IMR-90 (cell line): ENCODE results near the gene STON2. TPM values are rescaled to one million over a fixed set of nuclear protein-coding genes. Genes with fewer than 3 reads are reported as not detected.

Source experiments
- ATAC-seq: fragments of 200-7000 bp; cut with Tn5 transposase; 2 replicates; pipeline ENCODE4 v1.9.1; 2020; ENCODE audit warnings: low read depth, mild to moderate bottlenecking, moderate library complexity
- BruUV-seq: library from RNA; stranded (reverse); fragments of 400-500 nt; replicated peaks from 2 replicates; lab custom pipeline; 2021; lab: Mats Ljungman, UMichigan
- CTCF ChIA-PET: fragments of 300-600 bp; formaldehyde crosslinking; extraction: SDS; loops from one replicate; lab custom pipeline; 2021; ENCODE audit warnings: antibody characterized with exemption; lab: Yijun Ruan, JAX
- POLR2A ChIA-PET: fragments of 300-600 bp; sonication (Branson Sonifier 250); formaldehyde crosslinking; loops from one replicate; lab custom pipeline; 2022; ENCODE audit warnings: antibody characterized with exemption; ENCODE audit not compliant: unreplicated experiment; lab: Charles Lee
- DNase-seq: peaks from one replicate; pipeline ENCODE4 v3.0.0; 2013
- H2AFZ ChIP-seq: replicated peaks from 2 replicates; pipeline ENCODE3; 2013; ENCODE audit warnings: low read length, mild to moderate bottlenecking; ENCODE audit not compliant: poor library complexity
- H2AK5ac ChIP-seq: 2 replicates; pipeline ENCODE4 v1.6.1; 2013; ENCODE audit warnings: low read depth, low read length, inconsistent platforms
- H2AK9ac ChIP-seq: replicated peaks from 2 replicates; pipeline ENCODE3; 2013; ENCODE audit warnings: mild to moderate bottlenecking, low read depth, low read length, moderate library complexity; ENCODE audit not compliant: poor library complexity
- H2BK120ac ChIP-seq: 2 replicates; pipeline ENCODE4 v1.6.1; 2013; ENCODE audit warnings: low read depth, low read length, inconsistent platforms
- H2BK15ac ChIP-seq: 3 replicates; pipeline ENCODE4 v1.6.1; 2013; ENCODE audit warnings: low read depth, low read length, inconsistent platforms
- H2BK20ac ChIP-seq: 2 replicates; pipeline ENCODE4 v1.6.1; 2013; ENCODE audit warnings: low read depth, mild to moderate bottlenecking, inconsistent platforms, low read length, moderate library complexity
- H2BK5ac ChIP-seq: 2 replicates; pipeline ENCODE4 v1.6.1; 2013; ENCODE audit warnings: mild to moderate bottlenecking, low read depth, low read length, inconsistent platforms; ENCODE audit not compliant: poor library complexity, severe bottlenecking
- H3K14ac ChIP-seq: replicated peaks from 2 replicates; pipeline ENCODE4 v1.6.1; 2013; ENCODE audit warnings: low read depth, low read length, inconsistent platforms
- H3K18ac ChIP-seq: 2 replicates; pipeline ENCODE4 v1.6.1; 2013; ENCODE audit warnings: low read depth, low read length, control low read depth
- H3K23ac ChIP-seq: 2 replicates; pipeline ENCODE4 v1.6.1; 2013; ENCODE audit warnings: low read depth, low read length, inconsistent platforms
- H3K27ac ChIP-seq: 2 replicates; pipeline ENCODE4 v1.5.1; 2013; ENCODE audit warnings: mild to moderate bottlenecking, control low read depth, low read length; ENCODE audit not compliant: insufficient read depth
- H3K27me3 ChIP-seq: 2 replicates; pipeline ENCODE4 v1.6.1; 2013; ENCODE audit warnings: low read length; ENCODE audit not compliant: control insufficient read depth, insufficient read depth
- H3K36me3 ChIP-seq: 2 replicates; pipeline ENCODE4 v1.6.1; 2013; ENCODE audit warnings: low read length, mixed read lengths; ENCODE audit not compliant: control insufficient read depth, insufficient read depth
- H3K4ac ChIP-seq: 2 replicates; pipeline ENCODE4 v1.6.1; 2013; ENCODE audit warnings: low read depth, low read length, inconsistent platforms
- H3K4me1 ChIP-seq: 2 replicates; pipeline ENCODE4 v1.6.1; 2013; ENCODE audit warnings: low read length, mixed read lengths; ENCODE audit not compliant: control insufficient read depth, insufficient read depth
- H3K4me2 ChIP-seq: 2 replicates; pipeline ENCODE4 v1.6.1; 2013; ENCODE audit warnings: low read depth, mild to moderate bottlenecking, control low read depth, low read length, moderate library complexity
- H3K4me3 ChIP-seq: 2 replicates; pipeline ENCODE4 v1.5.1; 2013; ENCODE audit warnings: low read depth, mild to moderate bottlenecking, control low read depth, low read length, moderate library complexity; ENCODE audit not compliant: insufficient read depth
- H3K56ac ChIP-seq: 2 replicates; pipeline ENCODE4 v1.6.1; 2013; ENCODE audit warnings: low read length, inconsistent platforms; ENCODE audit not compliant: insufficient read depth; ENCODE audit errors: extremely low read depth
- H3K79me1 ChIP-seq, 2 experiments: 2 replicates each; pipeline ENCODE4 v1.6.1; 2013; ENCODE audit warnings: low read length in 2 of 2, inconsistent platforms in 1 of 2, low read depth in 1 of 2
- H3K9ac ChIP-seq: 2 replicates; pipeline ENCODE4 v1.6.1; 2013; ENCODE audit warnings: low read depth, low read length, control low read depth
- H3K9me1 ChIP-seq: 2 replicates; pipeline ENCODE4 v1.6.1; 2013; ENCODE audit warnings: low read length, inconsistent platforms; ENCODE audit not compliant: insufficient read depth
- H3K9me3 ChIP-seq: 2 replicates; pipeline ENCODE4 v1.6.1; 2013; ENCODE audit warnings: low read length; ENCODE audit not compliant: control insufficient read depth, insufficient read depth
- H4K20me1 ChIP-seq: 2 replicates; pipeline ENCODE4 v1.6.1; 2013; ENCODE audit warnings: low read length, inconsistent platforms; ENCODE audit not compliant: insufficient read depth
- H4K5ac ChIP-seq: 2 replicates; pipeline ENCODE4 v1.6.1; 2013; ENCODE audit warnings: mild to moderate bottlenecking, low read depth, low read length, control low read depth
- H4K8ac ChIP-seq, 2 experiments: 2 replicates each; pipeline ENCODE4 v1.6.1; 2013; ENCODE audit warnings: low read depth in 2 of 2, low read length in 2 of 2, control low read depth in 1 of 2, inconsistent platforms in 1 of 2
- H4K91ac ChIP-seq: 2 replicates; pipeline ENCODE4 v1.6.1; 2013; ENCODE audit warnings: low read depth, low read length, inconsistent platforms; ENCODE audit not compliant: insufficient read depth
- BHLHE40 ChIP-seq: fragments of 150-350 bp; IDR thresholded peaks from 2 replicates; pipeline ENCODE4 v1.6.1; 2016; ENCODE audit warnings: mild to moderate bottlenecking, low read depth, low read length
- CEBPB ChIP-seq: IDR thresholded peaks from 2 replicates; pipeline ENCODE4 v1.6.1; 2012; ENCODE audit warnings: low read depth, low read length, improper control_type of control experiment
- CHD1 ChIP-seq: IDR thresholded peaks from 2 replicates; pipeline ENCODE4 v1.6.1; 2012; ENCODE audit warnings: low read depth, low read length, improper control_type of control experiment
- FOS ChIP-seq: fragments of 150-350 bp; IDR thresholded peaks from 2 replicates; pipeline ENCODE4 v1.6.1; 2016; ENCODE audit warnings: low read depth, low read length
- MAFK ChIP-seq: IDR thresholded peaks from 2 replicates; pipeline ENCODE4 v1.6.1; 2012; ENCODE audit warnings: low read depth, low read length, improper control_type of control experiment
- MAZ ChIP-seq: IDR thresholded peaks from 2 replicates; pipeline ENCODE4 v1.6.1; 2012; ENCODE audit warnings: low read depth, mild to moderate bottlenecking, low read length, improper control_type of control experiment, moderate library complexity, borderline replicate concordance
- MXI1 ChIP-seq: IDR thresholded peaks from 2 replicates; pipeline ENCODE4 v1.6.1; 2012; ENCODE audit warnings: low read depth, mild to moderate bottlenecking, low read length, moderate library complexity, borderline replicate concordance
- NFE2L2 ChIP-seq: fragments of 150-350 bp; IDR thresholded peaks from 2 replicates; pipeline ENCODE4 v1.6.1; 2016; ENCODE audit warnings: low read depth, mild to moderate bottlenecking, low read length
- POLR2A ChIP-seq: IDR thresholded peaks from 2 replicates; pipeline ENCODE4 v1.6.1; 2012; ENCODE audit warnings: mild to moderate bottlenecking, low read depth, low read length
- RAD21 ChIP-seq: IDR thresholded peaks from 2 replicates; pipeline ENCODE4 v1.6.1; 2012; ENCODE audit warnings: low read length, improper control_type of control experiment
- RCOR1 ChIP-seq: IDR thresholded peaks from 2 replicates; pipeline ENCODE4 v1.6.1; 2012; ENCODE audit warnings: mild to moderate bottlenecking, low read length, improper control_type of control experiment; ENCODE audit not compliant: insufficient replicate concordance
- RFX5 ChIP-seq: IDR thresholded peaks from 2 replicates; pipeline ENCODE4 v1.8.0; 2012; ENCODE audit warnings: low read depth, mild to moderate bottlenecking, low read length, moderate library complexity
- SMC3 ChIP-seq: fragments of 150-350 bp; IDR thresholded peaks from 2 replicates; pipeline ENCODE4 v1.6.1; 2016; ENCODE audit warnings: low read depth, mild to moderate bottlenecking, antibody characterized with exemption, low read length, moderate library complexity
- WGBS, 2 experiments: methylation state at CpG; one replicate each; pipeline versions ENCODE4 v1.1.5 to v1.1.7; 2013; ENCODE audit warnings: missing lambda C conversion rate in 2 of 2; ENCODE audit not compliant: insufficient read length in 1 of 2; ENCODE audit errors: extremely low coverage in 2 of 2; 5-methylcytosine and 5-hydroxymethylcytosine counted together
- dilution Hi-C: fragments of 300-500 bp; cut with HindIII; formaldehyde crosslinking; loops from one replicate; pipeline ENCODE4 v1.14.3; 2018; ENCODE audit warnings: low sequenced_read_pairs; ENCODE audit not compliant: unreplicated experiment
- in situ Hi-C: fragments of 300-500 bp; cut with MboI; formaldehyde crosslinking; loops from 3 replicates; pipeline ENCODE4 v1.14.3; 2019; ENCODE audit warnings: low sequenced_read_pairs, inconsistent platforms, mixed read lengths
- intact Hi-C: fragments of 100-400 bp; cut with micrococcal nuclease; formaldehyde crosslinking; loops from 2 replicates; pipeline ENCODE4 v1.10.0; 2022
- polyA plus RNA-seq, 3 experiments: library from polyadenylated mRNA; depleted of rRNA; stranded (reverse); fragments of >200 nt; gene quantifications; 2 replicates each; pipeline ENCODE4 v1.2.3, GENCODE V29; 2012; ENCODE audit warnings: low replicate concordance in 1 of 3
- total RNA-seq: library from RNA; depleted of rRNA; stranded (reverse); fragments of >200 nt; gene quantifications from 2 replicates; pipeline ENCODE4 v1.2.3, GENCODE V29; 2012
- TF ChIP-seq, protein P1 (sequence below): conservative IDR thresholded peaks from 2 replicates; pipeline ENCODE4 v1.5.1; 2012; ENCODE audit warnings: mild to moderate bottlenecking, low read depth, low read length, improper control_type of control experiment
- TF ChIP-seq, protein P2 (sequence below): fragments of 150-350 bp; IDR thresholded peaks from 2 replicates; pipeline ENCODE4 v1.6.1; 2016; ENCODE audit warnings: low read depth, mild to moderate bottlenecking, low read length, moderate library complexity, borderline replicate concordance
- TF ChIP-seq, protein P3 (sequence below): fragments of 150-350 bp; IDR thresholded peaks from 2 replicates; pipeline ENCODE4 v1.6.1; 2017; ENCODE audit warnings: mild to moderate bottlenecking, antibody characterized with exemption, low read length, low read depth

The STON2 gene
- total and polyA plus RNA-seq, 2 of the 4 experiments (the other 2 are of a cell fraction): not detected

GRCh38 chr14:81260732-81261131 lies 139.4 kb downstream of the STON2 start:
- Histone ChIP-seq H4K5ac (no peak overlapping the region), H3K23ac (no peak overlapping the region), H2BK15ac (no peak overlapping the region), H3K27ac (no peak overlapping the region), H4K91ac (no peak overlapping the region), H3K4me2 (no peak overlapping the region), H3K9me3 (no peaks in the 10 kb centered on the region), H4K8ac (no peak overlapping the region), H3K79me1 (no peaks in the 10 kb centered on the region), H4K20me1 (no peaks in the 10 kb centered on the region), H3K9ac (no peak overlapping the region), H3K9me1 (no peaks in the 10 kb centered on the region), H3K56ac (no peak overlapping the region), H2AK5ac (no peak overlapping the region), H2BK120ac (no peak overlapping the region), H3K4me1 (no peaks in the 10 kb centered on the region), H3K4me3 (no peak overlapping the region), H2AFZ (no peak overlapping the region), H3K27me3 (no peaks in the 10 kb centered on the region), H2BK20ac (no peak overlapping the region), H3K4ac (no peak overlapping the region), H2AK9ac (no peak overlapping the region), H3K18ac (no peak overlapping the region), H3K14ac (no peak overlapping the region), H2BK5ac (no peak overlapping the region), H3K36me3 (no peaks in the 10 kb centered on the region)
- WGBS, 2 experiments: no CpG with 5 or more reads among the region's 3 CpGs
- in situ Hi-C loops: no loop called here
- DNase-seq: no peak
- BruUV-seq: no TSS peak
- CTCF ChIA-PET: interaction anchor here (0.6 to 0.7 kb wide), 2 partner anchors 8 to 9 kb away, joined by 3 read pairs; no protein-coding TSS in a partner anchor
- intact Hi-C loops: no loop called here
- POLR2A ChIA-PET: no interaction called here
- ATAC-seq: no peak
- dilution Hi-C loops: no loop called here
- TF ChIP-seq, protein P1, sequence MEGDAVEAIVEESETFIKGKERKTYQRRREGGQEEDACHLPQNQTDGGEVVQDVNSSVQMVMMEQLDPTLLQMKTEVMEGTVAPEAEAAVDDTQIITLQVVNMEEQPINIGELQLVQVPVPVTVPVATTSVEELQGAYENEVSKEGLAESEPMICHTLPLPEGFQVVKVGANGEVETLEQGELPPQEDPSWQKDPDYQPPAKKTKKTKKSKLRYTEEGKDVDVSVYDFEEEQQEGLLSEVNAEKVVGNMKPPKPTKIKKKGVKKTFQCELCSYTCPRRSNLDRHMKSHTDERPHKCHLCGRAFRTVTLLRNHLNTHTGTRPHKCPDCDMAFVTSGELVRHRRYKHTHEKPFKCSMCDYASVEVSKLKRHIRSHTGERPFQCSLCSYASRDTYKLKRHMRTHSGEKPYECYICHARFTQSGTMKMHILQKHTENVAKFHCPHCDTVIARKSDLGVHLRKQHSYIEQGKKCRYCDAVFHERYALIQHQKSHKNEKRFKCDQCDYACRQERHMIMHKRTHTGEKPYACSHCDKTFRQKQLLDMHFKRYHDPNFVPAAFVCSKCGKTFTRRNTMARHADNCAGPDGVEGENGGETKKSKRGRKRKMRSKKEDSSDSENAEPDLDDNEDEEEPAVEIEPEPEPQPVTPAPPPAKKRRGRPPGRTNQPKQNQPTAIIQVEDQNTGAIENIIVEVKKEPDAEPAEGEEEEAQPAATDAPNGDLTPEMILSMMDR: no peak
- no peak for TF ChIP-seq FOS
- TF ChIP-seq BHLHE40: no peak
- TF ChIP-seq MXI1: no peak
- TF ChIP-seq, protein P2, sequence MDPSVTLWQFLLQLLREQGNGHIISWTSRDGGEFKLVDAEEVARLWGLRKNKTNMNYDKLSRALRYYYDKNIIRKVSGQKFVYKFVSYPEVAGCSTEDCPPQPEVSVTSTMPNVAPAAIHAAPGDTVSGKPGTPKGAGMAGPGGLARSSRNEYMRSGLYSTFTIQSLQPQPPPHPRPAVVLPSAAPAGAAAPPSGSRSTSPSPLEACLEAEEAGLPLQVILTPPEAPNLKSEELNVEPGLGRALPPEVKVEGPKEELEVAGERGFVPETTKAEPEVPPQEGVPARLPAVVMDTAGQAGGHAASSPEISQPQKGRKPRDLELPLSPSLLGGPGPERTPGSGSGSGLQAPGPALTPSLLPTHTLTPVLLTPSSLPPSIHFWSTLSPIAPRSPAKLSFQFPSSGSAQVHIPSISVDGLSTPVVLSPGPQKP: no peak
- TF ChIP-seq POLR2A: no peak
- no peak for TF ChIP-seq CHD1
- no peak for TF ChIP-seq MAFK
- TF ChIP-seq RAD21: no peak
- TF ChIP-seq MAZ: no peak
- TF ChIP-seq CEBPB: no peak
- no peak for TF ChIP-seq RCOR1
- TF ChIP-seq SMC3: no peak
- TF ChIP-seq, protein P3, sequence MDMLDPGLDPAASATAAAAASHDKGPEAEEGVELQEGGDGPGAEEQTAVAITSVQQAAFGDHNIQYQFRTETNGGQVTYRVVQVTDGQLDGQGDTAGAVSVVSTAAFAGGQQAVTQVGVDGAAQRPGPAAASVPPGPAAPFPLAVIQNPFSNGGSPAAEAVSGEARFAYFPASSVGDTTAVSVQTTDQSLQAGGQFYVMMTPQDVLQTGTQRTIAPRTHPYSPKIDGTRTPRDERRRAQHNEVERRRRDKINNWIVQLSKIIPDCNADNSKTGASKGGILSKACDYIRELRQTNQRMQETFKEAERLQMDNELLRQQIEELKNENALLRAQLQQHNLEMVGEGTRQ: no peak
- no peak for TF ChIP-seq RFX5
- TF ChIP-seq NFE2L2: no peak
